Measurements from ENCODE around the gene VDAC1. TPM values are rescaled to one million over a fixed set of nuclear protein-coding genes. Genes with fewer than 3 reads are reported as not detected.

VDAC1 gene
- total and polyA plus RNA-seq, 2 experiments from 2014 or later, result 216 to 282 TPM

DNA sequence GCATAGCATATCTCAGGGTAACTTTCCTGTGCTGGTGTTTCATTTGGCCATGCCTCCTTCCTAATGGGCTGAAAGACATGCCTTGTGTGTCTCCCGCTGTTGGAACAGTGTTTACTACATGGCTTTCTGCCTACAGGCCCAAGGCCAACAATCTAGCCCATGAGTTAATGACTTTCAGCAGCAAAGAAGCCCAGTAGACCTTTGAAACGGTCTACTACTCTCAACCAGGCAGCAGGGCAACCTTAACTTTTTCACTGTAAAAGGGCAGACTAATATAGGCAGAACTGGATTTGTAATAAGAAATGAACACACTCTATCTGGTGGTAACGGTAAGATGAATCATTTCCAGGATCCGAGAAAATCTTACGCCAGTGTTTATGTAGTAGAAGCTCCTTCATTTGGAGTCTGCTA lies 57.3 kb downstream of the VDAC1 start:
- no peak for DNase-seq (ENCODE audit: low spot score)
- H3K9me3 ChIP-seq (ENCODE audit: low read depth), result no peaks in the 10 kb centered on the region
- H3K27me3 ChIP-seq, result no peaks in the 10 kb centered on the region
- TF ChIP-seq EZH2phosphoT487 (IDR thresholded peaks at IDR 0.05; ENCODE audit: low read depth, severe bottlenecking, unreplicated experiment) (no peak), EZH2 (IDR thresholded peaks at IDR 0.05; ENCODE audit: borderline replicate concordance) (no peak)
- TF ChIP-seq, protein P1, sequence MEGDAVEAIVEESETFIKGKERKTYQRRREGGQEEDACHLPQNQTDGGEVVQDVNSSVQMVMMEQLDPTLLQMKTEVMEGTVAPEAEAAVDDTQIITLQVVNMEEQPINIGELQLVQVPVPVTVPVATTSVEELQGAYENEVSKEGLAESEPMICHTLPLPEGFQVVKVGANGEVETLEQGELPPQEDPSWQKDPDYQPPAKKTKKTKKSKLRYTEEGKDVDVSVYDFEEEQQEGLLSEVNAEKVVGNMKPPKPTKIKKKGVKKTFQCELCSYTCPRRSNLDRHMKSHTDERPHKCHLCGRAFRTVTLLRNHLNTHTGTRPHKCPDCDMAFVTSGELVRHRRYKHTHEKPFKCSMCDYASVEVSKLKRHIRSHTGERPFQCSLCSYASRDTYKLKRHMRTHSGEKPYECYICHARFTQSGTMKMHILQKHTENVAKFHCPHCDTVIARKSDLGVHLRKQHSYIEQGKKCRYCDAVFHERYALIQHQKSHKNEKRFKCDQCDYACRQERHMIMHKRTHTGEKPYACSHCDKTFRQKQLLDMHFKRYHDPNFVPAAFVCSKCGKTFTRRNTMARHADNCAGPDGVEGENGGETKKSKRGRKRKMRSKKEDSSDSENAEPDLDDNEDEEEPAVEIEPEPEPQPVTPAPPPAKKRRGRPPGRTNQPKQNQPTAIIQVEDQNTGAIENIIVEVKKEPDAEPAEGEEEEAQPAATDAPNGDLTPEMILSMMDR (IDR thresholded peaks at IDR 0.05; ENCODE audit: poor library complexity), result no peak
- no peak overlapping the region for H3K4me3 ChIP-seq
- H3K79me2 ChIP-seq, result no peaks in the 10 kb centered on the region
- H3K27ac ChIP-seq, result no peak overlapping the region
- no peak overlapping the region for H3K4me2 ChIP-seq
- no peaks in the 10 kb centered on the region for H4K20me1 ChIP-seq (ENCODE audit: insufficient read depth, poor library complexity, severe bottlenecking)
- H3K36me3 ChIP-seq (replicated peaks; ENCODE audit: insufficient read depth, low read depth), result no peaks in the 10 kb centered on the region
- no peaks in the 10 kb centered on the region for H3K9me2 ChIP-seq (replicated peaks; ENCODE audit: insufficient read depth)
- H3K4me1 ChIP-seq (ENCODE audit: insufficient read depth), result no peaks in the 10 kb centered on the region
- WGBS (ENCODE audit: low lambda C conversion rate, missing lambda C conversion rate), result 84% methylated on average over 5 of the region's 5 CpGs
- no peak overlapping the region for H2AFZ ChIP-seq

DNA sequence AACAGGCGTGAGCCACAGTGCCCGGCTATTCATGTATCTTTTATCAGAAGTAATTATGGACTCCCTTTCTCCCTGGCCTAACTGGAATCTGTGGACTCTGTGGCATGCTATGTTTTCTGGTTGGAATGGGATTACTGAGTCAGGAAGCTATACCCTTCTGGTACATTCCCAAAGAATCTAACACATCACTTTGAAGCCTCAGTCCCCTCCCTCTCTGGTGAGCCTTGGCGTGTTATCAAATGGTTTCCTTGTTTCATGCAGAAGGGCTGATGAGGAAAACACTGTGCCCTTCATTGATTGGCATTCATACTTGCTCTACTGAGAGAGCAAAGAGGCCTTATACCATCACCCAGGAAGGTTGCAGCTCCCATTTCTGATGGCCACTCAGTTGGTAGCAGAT lies 59.2 kb downstream of the VDAC1 start:
- no peaks in the 10 kb centered on the region for H4K20me1 ChIP-seq (ENCODE audit: insufficient read depth, poor library complexity, severe bottlenecking)
- TF ChIP-seq EZH2 (IDR thresholded peaks at IDR 0.05; ENCODE audit: borderline replicate concordance), result no peak
- no peak for TF ChIP-seq EZH2phosphoT487 (IDR thresholded peaks at IDR 0.05; ENCODE audit: low read depth, severe bottlenecking, unreplicated experiment)
- TF ChIP-seq, protein P1 (IDR thresholded peaks at IDR 0.05; ENCODE audit: poor library complexity), result no peak
- no peaks in the 10 kb centered on the region for H3K9me2 ChIP-seq (replicated peaks; ENCODE audit: insufficient read depth)
- no peak overlapping the region for H3K4me2 ChIP-seq
- no peaks in the 10 kb centered on the region for H3K27me3 ChIP-seq
- H3K9me3 ChIP-seq (ENCODE audit: low read depth), result no peaks in the 10 kb centered on the region
- no peak overlapping the region for H3K4me3 ChIP-seq
- H3K27ac ChIP-seq, result no peak overlapping the region
- WGBS (ENCODE audit: low lambda C conversion rate, missing lambda C conversion rate), result 86% methylated on average over 3 of the region's 3 CpGs
- DNase-seq (ENCODE audit: low spot score), result no peak
- H3K79me2 ChIP-seq, result no peaks in the 10 kb centered on the region
- no peaks in the 10 kb centered on the region for H3K4me1 ChIP-seq (ENCODE audit: insufficient read depth)
- H2AFZ ChIP-seq, result no peak overlapping the region
- no peaks in the 10 kb centered on the region for H3K36me3 ChIP-seq (replicated peaks; ENCODE audit: insufficient read depth, low read depth)

DNA sequence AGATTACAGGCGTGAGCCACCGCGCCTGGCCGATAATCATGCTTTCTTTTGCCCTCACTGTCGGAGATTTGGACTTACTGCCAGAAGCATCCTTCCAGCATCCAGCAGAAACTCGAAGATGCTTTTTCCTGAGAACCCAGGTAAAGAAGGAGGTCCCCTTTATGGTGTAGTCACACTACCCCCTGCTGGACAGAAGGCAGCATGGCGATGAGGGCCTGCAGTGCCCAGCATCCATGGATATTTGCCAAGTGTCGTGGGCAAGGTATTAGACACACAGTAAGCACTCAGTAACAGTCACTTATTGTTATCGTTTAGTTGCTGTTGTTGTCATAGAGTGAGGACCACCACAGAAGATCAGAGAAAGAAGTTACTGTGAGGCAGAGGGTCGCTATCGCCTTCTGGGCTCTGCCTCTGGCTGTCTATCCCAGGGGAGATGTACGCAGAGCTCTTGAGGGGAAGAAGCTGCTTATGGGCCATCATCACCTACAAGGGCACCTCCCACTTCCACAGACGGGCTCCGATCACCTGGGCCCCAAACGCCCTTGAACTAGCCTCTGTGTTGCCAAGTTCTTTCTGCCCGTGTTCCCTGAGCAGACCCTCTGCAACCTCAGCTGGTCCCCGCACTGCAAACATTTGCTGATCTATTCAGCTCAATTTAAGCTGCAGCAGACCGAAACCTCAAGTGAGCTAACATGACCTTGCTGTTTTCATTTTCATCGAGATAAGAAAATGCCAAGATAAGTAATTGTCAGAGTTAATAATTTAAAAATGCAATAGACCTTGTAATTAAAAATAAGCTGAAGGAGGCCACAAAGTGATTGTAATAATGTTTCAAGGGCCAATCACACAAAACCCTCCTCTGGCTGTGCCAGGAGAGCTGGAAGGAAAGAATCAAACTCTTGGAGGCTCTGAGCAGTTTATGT lies 60.3 kb downstream of the VDAC1 start:
- Histone ChIP-seq H3K79me2 (no peaks in the 10 kb centered on the region), H3K9me3 (ENCODE audit: low read depth) (no peaks in the 10 kb centered on the region), H3K36me3 (replicated peaks; ENCODE audit: insufficient read depth, low read depth) (no peaks in the 10 kb centered on the region), H3K9me2 (replicated peaks; ENCODE audit: insufficient read depth) (no peaks in the 10 kb centered on the region), H3K4me3 (no peak overlapping the region), H3K27me3 (no peaks in the 10 kb centered on the region), H4K20me1 (ENCODE audit: insufficient read depth, poor library complexity, severe bottlenecking) (no peaks in the 10 kb centered on the region), H3K27ac (no peak overlapping the region), H3K4me2 (no peak overlapping the region), H3K4me1 (ENCODE audit: insufficient read depth) (no peaks in the 10 kb centered on the region), H2AFZ (no peak overlapping the region)
- DNase-seq (ENCODE audit: low spot score), result peak; percentile 84
- 48% methylated on average over 19 of the region's 19 CpGs for WGBS (ENCODE audit: low lambda C conversion rate, missing lambda C conversion rate)
- TF ChIP-seq EZH2phosphoT487 (IDR thresholded peaks at IDR 0.05; ENCODE audit: low read depth, severe bottlenecking, unreplicated experiment), result no peak
- TF ChIP-seq EZH2 (IDR thresholded peaks at IDR 0.05; ENCODE audit: borderline replicate concordance), result no peak
- TF ChIP-seq, protein P1 (IDR thresholded peaks at IDR 0.05; ENCODE audit: poor library complexity), result peak; percentile 70
